Glomerular endothelial cell (primary cell): ENCODE measurements around the gene NEBL. TPM values are rescaled to one million over a fixed set of nuclear protein-coding genes. Genes with fewer than 3 reads are reported as not detected.

ENCODE experiments used
- DNase-seq: peaks from one replicate; pipeline ENCODE4 v3.0.0-alpha.2; 2011; ENCODE audit warnings: low read depth, low spot score; ENCODE audit errors: extremely low read depth
- total RNA-seq: library from RNA; depleted of rRNA; stranded (reverse); fragments of >200 nt; gene quantifications from 2 replicates; pipeline ENCODE4 v1.2.3, GENCODE V29; 2015

The NEBL gene
- total RNA-seq, 1 donor from 2014 or later = 0.47 TPM

- DNase-seq = no peak
Measured at GRCh38 chr10:20795391-20795790, 101.7 kb downstream of the NEBL start.

GRCh38 chr10:20785174-20785573 lies 111.9 kb downstream of the NEBL start:
- no peak for DNase-seq

GRCh38 chr10:20778008-20778757 lies 118.9 kb downstream of the NEBL start:
- no peak for DNase-seq

DNA sequence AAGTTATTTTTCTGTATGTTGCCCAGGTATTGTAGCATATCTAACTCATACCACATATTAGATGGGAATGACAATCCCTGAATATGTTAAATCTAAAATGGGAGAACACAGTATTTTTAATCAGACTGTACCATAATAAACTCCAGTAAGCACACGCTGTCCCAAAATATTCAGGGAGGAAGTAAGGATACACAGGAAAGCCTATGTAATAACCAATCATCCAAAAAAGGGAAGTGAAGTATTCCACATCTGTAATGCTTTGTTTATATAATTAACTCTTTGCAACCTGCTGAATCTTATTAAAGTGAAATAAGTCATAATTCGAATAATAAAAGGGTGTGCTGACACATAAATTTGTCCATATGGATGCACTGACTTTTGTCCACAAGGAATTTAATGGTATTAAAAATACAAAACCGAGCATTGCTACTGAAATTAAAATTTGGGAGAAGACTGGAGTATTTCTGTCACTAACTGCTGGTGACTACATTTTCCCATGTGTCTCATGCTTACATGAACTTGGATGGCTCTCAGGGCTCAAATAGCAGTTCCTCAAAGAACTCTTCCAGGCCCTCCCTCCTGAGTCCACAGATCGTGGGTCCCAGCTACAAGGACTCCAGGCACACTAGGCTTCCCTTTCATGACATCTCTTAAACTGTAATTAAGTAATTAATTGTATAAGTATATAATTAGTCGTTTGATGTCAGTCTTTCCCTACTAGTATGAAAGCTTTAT lies 120.6 kb downstream of the NEBL start:
- no peak for DNase-seq

DNA sequence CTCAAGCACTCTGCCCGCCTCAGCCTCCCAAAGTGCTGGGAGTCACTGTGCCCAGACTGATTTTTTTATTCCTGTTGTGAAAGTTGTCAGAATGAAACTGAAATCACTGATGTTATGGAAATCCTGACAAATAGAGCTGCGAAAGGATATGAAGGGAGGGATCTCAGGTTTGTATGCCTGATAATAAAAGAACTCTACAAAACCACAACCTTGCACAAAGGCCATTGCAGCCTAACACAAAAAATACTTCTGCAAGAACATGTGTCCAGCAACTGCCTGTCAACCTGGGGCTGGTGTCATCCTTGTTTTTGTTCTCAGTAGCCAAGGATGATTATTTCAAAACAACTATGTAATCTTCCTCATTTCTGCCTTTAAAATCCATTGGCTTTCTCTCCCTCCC lies 126.1 kb downstream of the NEBL start:
- DNase-seq = no peak

DNA sequence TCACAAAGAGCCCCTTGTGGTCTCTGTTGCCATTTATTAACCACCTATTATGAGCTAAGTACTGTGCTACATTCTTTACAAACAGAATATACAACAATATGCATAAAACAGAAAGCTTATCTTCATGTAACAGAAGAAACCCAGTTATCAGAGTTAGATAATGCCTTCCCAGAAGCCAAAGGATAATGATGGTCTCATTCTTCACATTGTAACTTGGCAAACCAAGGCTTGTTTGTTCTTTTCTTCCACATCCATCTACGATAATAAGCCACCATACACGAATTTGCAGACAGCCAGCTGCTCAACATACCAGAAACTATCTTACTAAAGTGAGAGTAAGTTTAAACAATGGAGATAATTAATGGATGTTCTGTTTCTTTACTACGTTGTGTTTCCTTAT lies 127.6 kb downstream of the NEBL start:
- no peak for DNase-seq

DNA sequence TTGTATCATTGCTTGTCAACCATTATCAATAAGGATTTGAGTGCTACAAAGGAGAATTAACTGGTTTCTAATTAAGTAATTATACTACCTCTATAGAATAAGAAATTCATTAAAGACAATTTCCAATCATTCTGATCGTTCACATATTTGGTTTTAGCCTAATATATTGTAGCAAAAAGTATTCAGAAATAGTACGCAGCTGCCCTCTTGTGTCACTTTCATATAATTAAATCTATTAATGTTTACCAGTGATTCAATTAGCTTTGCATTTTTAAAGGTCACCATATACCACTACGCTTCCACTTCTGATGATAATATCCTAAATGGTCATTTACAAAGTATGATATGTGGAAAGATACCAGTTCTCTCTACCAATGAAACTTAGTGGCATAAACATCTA lies 128.3 kb downstream of the NEBL start:
- DNase-seq = no peak

- no peak for DNase-seq
Measured at GRCh38 chr10:20767028-20767427, 130.1 kb downstream of the NEBL start.

DNA sequence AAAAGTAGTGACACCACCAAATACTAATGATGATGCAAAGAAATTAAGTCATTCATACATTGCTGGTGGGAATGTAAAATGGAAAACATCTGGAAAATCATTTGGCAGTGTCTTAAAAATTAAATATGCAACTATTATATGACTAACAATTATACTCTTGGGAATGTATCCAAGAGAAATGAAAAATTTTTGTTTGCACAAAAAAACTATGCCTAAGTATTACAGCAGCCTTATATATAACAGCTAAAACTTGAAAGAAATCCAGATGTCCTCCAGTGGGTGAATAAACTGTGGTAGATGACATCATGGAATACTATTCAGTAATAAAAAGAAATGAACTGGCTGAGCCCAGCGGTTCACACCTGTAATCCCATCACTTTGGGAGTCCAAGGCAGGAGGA lies 132.0 kb downstream of the NEBL start:
- no peak for DNase-seq

- DNase-seq = no peak
Measured at GRCh38 chr10:20760460-20760859, 136.7 kb downstream of the NEBL start.

DNA sequence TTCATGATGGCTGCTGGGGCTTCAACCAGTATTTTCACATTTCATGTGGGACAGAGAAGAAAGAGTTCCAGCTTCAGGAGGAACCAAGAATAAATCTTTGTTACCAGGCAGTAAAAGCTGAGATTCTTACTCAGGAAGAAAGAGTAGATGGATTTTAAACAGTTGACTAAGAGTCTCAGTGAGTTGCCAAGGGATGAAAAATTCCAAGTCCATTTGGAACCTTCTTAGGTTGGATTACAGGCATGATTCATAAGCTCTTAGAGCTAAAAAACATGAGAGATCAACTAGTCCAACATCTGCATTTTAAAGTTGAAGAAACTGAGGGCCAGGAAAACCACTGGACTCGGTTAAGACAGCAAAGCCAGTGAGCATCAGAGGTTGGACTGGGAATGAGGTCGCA lies 148.6 kb downstream of the NEBL start:
- DNase-seq = no peak

DNA sequence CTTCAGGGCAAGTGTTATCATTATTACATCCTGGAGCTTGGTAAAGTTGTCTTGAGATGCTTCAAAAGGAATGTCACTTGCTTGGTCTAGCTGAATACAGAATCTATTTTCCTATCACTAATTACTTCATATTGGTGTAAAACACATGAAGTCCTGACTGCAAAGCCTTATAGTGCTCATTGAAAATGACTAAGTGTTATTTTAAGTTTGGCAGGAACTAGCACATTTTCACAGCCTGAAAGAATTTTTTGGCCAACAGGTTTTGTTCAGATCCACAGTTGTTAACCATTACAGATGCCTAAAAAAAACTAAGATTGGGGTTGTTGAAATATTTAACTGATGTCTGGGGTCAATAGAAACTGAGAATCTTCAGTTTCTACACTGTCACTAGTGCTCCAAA lies 149.3 kb downstream of the NEBL start:
- no peak for DNase-seq

DNA sequence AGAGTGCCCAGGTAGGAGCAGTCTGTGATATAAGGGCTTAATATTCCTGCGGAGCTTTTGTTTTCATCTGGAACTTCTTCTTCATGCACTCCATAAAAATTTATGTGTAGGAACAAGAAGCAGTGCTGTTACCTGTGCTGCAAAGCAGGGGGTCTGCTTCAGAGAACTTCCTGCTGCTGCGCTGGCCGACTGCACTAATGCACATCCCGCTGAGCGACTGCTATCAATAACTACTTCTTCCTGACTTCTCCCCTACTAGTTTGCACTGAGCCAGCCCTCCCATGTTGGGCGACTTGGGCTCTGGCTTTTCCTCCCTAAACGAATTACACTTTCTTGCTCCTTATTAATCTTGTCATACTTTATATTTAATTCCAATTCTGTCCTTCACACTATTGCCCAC lies 150.3 kb downstream of the NEBL start:
- no peak for DNase-seq

- DNase-seq = no peak
Measured at GRCh38 chr10:20745556-20746375, 151.3 kb downstream of the NEBL start.

GRCh38 chr10:20744821-20745220 lies 152.3 kb downstream of the NEBL start:
- no peak for DNase-seq

DNA sequence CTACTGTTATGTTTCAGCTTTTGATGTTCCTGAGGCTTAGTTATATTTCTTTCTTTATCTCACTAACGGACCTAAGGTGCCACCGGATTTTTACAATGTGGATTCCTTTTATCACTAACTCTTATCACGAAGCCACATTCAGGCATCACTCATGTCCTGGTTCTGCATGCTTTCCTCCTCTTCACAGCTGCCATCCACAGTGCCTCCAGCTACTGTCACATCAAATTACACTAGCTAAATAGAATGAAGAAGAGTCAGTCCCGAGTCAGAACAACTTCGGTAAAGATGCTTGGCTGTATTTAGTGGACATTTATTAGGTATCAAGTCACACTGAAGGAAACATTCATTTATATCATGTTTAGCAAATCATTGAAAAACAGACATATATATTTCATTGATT lies 153.2 kb downstream of the NEBL start:
- DNase-seq = no peak

GRCh38 chr10:20742737-20743541 lies 154.2 kb downstream of the NEBL start:
- DNase-seq = no peak

GRCh38 chr10:20740120-20740519 lies 157.0 kb downstream of the NEBL start:
- DNase-seq = no peak

- no peak for DNase-seq
Measured at GRCh38 chr10:20737107-20737506, 160.0 kb downstream of the NEBL start.
